Breast epithelium (tissue), 4 donors: Measurements from ENCODE around the gene RFX4. TPM values are rescaled to one million over a fixed set of nuclear protein-coding genes. Genes with fewer than 3 reads are reported as not detected.

Experiments used
- DNase-seq, 2 donors: peaks; one replicate each; pipeline ENCODE4 v3.0.0-alpha.2; 2019; ENCODE audit warnings: low spot score in 2 of 2
- H3K27ac ChIP-seq, 2 donors: fragments of 200-600 bp; sonication (generic) in 1 of 2; one replicate each; pipeline ENCODE4 v1.5.1; 2016 to 2019; ENCODE audit warnings: mild to moderate bottlenecking in 1 of 2
- H3K27me3 ChIP-seq, 2 donors: fragments of 200-600 bp; sonication (generic) in 1 of 2; one replicate each; pipeline versions ENCODE4 v1.5.1 to v1.6.0; 2017 to 2019; ENCODE audit warnings: control low read depth in 1 of 2, mild to moderate bottlenecking in 1 of 2
- H3K36me3 ChIP-seq: fragments of 200-600 bp; one replicate; pipeline ENCODE4 v1.5.1; 2019
- H3K4me1 ChIP-seq, 2 donors: fragments of 200-600 bp; sonication (generic); one replicate each; pipeline ENCODE4 v1.5.1; 2016 to 2019; ENCODE audit warnings: control low read depth in 1 of 2
- H3K4me3 ChIP-seq, 3 donors: fragments of 200-600 bp; sonication (generic); 1 replicate in 2 of 3; 2 replicates in 1 of 3; pipeline ENCODE4 v1.5.1; 2016 to 2019; ENCODE audit warnings: mild to moderate bottlenecking in 3 of 3, moderate library complexity in 2 of 3
- H3K9me3 ChIP-seq, 2 donors: fragments of 200-600 bp; sonication (generic) in 1 of 2; one replicate each; pipeline ENCODE4 v1.5.1; 2016 to 2019; ENCODE audit warnings: control low read depth in 1 of 2
- CTCF ChIP-seq, 3 donors: fragments of 450-650 bp; IDR thresholded peaks; one replicate each; pipeline ENCODE4 v1.5.1; 2016 to 2017; ENCODE audit warnings: antibody characterized with exemption in 3 of 3, mild to moderate bottlenecking in 3 of 3, moderate library complexity in 3 of 3
- POLR2A ChIP-seq: fragments of 450-650 bp; IDR thresholded peaks from one replicate; pipeline ENCODE4 v1.6.1; 2016; ENCODE audit warnings: antibody characterized with exemption, mild to moderate bottlenecking, moderate library complexity
- POLR2AphosphoS5 ChIP-seq, 3 donors: sonication (generic); formaldehyde crosslinking; IDR thresholded peaks; one replicate each; pipeline ENCODE4 v1.6.1; 2017; ENCODE audit warnings: antibody characterized with exemption in 3 of 3
- intact Hi-C: fragments of 100-400 bp; cut with DNase I; formaldehyde crosslinking; loops from one replicate; pipeline ENCODE4 v1.15.1; 2023; ENCODE audit warnings: low total_unique reads
- total RNA-seq, 3 donors: library from RNA; depleted of rRNA; stranded (reverse); fragments of >200 nt; gene quantifications; one replicate each; pipeline ENCODE4 v1.1.0, GENCODE V29; 2016

RFX4 gene
- total RNA-seq = under 1 TPM in 1 of 3 donors, not detected in 2; 0.64 TPM

- TF ChIP-seq CTCF (IDR thresholded peaks at IDR 0.05) (no peak), POLR2A (no peak), POLR2AphosphoS5 (IDR thresholded peaks at IDR 0.05) (no peak)
- Histone ChIP-seq H3K27me3 (peaks cover 3 to 99% of the 10 kb centered on the region in 2 donors), H3K27ac (no peak within 1 kb of the TSS), H3K4me3 (peak within 1 kb of the TSS; percentile 12 to 62 (median 36)), H3K36me3 (no peaks in the 10 kb centered on the region), H3K4me1 (peaks cover 0 to 29% of the 10 kb centered on the region in 2 donors), H3K9me3 (no peaks in the 10 kb centered on the region)
- intact Hi-C loops = no loop called here
- DNase-seq = no peak
Observed at GRCh38 chr12:106582641-106583230, at the start of gene RFX4. TSS of gene RFX4 (plus strand) at chr12:106583004. CDS start at chr12:106583321, 317 bp downstream.

- no peak for DNase-seq
- TF ChIP-seq POLR2AphosphoS5 (IDR thresholded peaks at IDR 0.05) (no peak), POLR2A (no peak), CTCF (IDR thresholded peaks at IDR 0.05) (no peak)
- Histone ChIP-seq H3K9me3 (peaks cover 13% of the 10 kb centered on the region in 2 donors), H3K4me1 (no peaks in the 10 kb centered on the region), H3K36me3 (no peaks in the 10 kb centered on the region), H3K4me3 (no peak overlapping the region), H3K27me3 (no peaks in the 10 kb centered on the region), H3K27ac (no peak overlapping the region)
- intact Hi-C loops = no loop called here
Observed at GRCh38 chr12:106541201-106541600, 41.6 kb upstream of the RFX4 start.

- DNase-seq = no peak
- no peaks in the 10 kb centered on the region for H3K27me3 ChIP-seq
- no peaks in the 10 kb centered on the region for H3K4me1 ChIP-seq
- H3K36me3 ChIP-seq = no peaks in the 10 kb centered on the region
- peaks cover 0 to 5% of the 10 kb centered on the region in 2 donors for H3K9me3 ChIP-seq
- intact Hi-C loops = no loop called here
- H3K4me3 ChIP-seq = no peak overlapping the region
- TF ChIP-seq CTCF (IDR thresholded peaks at IDR 0.05) = no peak
- TF ChIP-seq POLR2AphosphoS5 (IDR thresholded peaks at IDR 0.05) = no peak
- no peak for TF ChIP-seq POLR2A
- no peak overlapping the region for H3K27ac ChIP-seq
Observed at GRCh38 chr12:106551410-106551809, 31.4 kb upstream of the RFX4 start.

- no peaks in the 10 kb centered on the region for H3K4me1 ChIP-seq
- H3K36me3 ChIP-seq = no peaks in the 10 kb centered on the region
- intact Hi-C loops = no loop called here
- DNase-seq = no peak
- TF ChIP-seq CTCF (IDR thresholded peaks at IDR 0.05) = no peak
- TF ChIP-seq POLR2AphosphoS5 (IDR thresholded peaks at IDR 0.05) = no peak
- TF ChIP-seq POLR2A = no peak
- H3K27ac ChIP-seq = no peak overlapping the region
- no peak overlapping the region for H3K4me3 ChIP-seq
- H3K27me3 ChIP-seq = no peaks in the 10 kb centered on the region
- H3K9me3 ChIP-seq = peaks cover 0 to 5% of the 10 kb centered on the region in 2 donors
Observed at GRCh38 chr12:106552228-106552627, 30.6 kb upstream of the RFX4 start.

- Histone ChIP-seq H3K27me3 (peaks cover 0 to 12% of the 10 kb centered on the region in 2 donors), H3K4me3 (no peak overlapping the region), H3K4me1 (no peaks in the 10 kb centered on the region), H3K36me3 (no peaks in the 10 kb centered on the region), H3K9me3 (peaks cover 2 to 5% of the 10 kb centered on the region in 2 donors), H3K27ac (no peak overlapping the region)
- TF ChIP-seq POLR2AphosphoS5 (IDR thresholded peaks at IDR 0.05) = no peak
- no peak for TF ChIP-seq CTCF (IDR thresholded peaks at IDR 0.05)
- no peak for TF ChIP-seq POLR2A
- DNase-seq = no peak
- intact Hi-C loops = loop anchor here (5.0 kb wide), 1 partner anchor 997 kb away; no protein-coding TSS in a partner anchor
Observed at GRCh38 chr12:106564678-106565329, 18.0 kb upstream of the RFX4 start.
